Smooth muscle cell of the brain vasculature (primary cell): Measurements from ENCODE around the gene CDH23.

Experiments
- DNase-seq: peaks from one replicate; pipeline ENCODE4 v3.0.0-alpha.2; 2012; ENCODE audit warnings: low read depth, low spot score

The CDH23 gene

GRCh38 chr10:71722849-71723248 is 326.1 kb downstream of the CDH23 start:
- no peak for DNase-seq

DNA sequence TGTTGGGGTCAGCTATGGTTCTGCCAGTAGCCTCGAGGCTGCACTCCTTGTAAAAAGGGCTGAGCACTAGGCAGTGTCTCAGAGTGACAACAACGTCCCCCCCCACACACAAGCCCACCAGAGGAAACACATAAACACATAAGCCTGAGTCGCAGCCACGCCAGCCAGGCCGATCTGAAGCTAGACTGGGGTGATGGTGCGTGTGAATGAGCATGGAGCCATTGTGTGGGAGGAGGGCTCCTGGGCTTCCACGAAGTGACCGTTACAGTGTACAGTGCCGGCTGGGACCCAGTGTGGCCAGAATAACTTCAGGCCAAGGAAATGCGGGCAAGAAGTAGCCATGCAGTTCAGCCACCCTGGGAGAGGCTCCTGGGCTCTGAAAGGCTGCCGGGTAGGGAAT is 326.6 kb downstream of the CDH23 start:
- DNase-seq: no peak

GRCh38 chr10:71724539-71724938 is 327.8 kb downstream of the CDH23 start:
- no peak for DNase-seq

DNA sequence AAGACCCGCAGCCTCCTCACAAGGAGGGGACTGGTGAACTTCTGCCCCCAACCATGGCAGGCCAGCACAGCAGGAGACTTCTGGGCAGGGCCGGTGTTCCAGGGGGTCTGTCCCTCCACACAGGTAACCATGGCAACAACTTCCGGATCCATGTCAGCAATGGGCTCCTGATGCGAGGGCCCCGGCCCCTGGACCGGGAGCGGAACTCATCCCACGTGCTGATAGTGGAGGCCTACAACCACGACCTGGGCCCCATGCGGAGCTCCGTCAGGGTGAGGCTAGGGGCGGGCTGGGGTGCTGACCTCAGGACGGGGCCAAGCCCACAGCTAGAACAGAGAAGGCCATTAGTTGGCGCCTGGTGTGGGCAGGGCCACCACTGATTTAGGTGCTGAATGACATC is 328.5 kb downstream of the CDH23 start:
- no peak for DNase-seq

- no peak for DNase-seq
Measured at GRCh38 chr10:71725998-71726579, 329.4 kb downstream of the CDH23 start.

DNA sequence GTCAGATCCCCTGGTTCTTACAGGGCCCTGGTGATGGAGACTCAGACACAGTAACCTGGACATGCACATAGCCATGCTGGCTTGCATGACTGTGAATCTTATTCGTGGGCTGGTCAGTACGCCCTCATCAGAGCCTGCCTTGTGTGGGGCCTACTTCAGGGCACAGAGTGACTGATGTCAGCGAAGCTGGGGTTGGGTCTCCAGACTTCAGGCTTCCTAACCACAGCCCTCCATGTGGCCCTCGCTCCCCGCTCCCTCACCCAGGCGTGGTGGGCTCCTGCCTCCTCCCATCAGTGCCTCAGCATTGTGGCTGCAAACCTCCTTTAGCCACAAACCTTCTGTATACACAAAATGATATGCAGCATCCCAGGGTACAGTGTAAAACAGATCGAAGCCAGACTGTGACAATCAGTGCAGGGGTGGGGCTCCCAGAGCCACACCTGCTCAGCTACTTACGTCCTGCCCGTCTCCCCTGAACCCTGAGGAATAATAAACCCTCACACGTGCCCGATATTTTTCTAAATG is 329.9 kb downstream of the CDH23 start:
- DNase-seq: no peak

DNA sequence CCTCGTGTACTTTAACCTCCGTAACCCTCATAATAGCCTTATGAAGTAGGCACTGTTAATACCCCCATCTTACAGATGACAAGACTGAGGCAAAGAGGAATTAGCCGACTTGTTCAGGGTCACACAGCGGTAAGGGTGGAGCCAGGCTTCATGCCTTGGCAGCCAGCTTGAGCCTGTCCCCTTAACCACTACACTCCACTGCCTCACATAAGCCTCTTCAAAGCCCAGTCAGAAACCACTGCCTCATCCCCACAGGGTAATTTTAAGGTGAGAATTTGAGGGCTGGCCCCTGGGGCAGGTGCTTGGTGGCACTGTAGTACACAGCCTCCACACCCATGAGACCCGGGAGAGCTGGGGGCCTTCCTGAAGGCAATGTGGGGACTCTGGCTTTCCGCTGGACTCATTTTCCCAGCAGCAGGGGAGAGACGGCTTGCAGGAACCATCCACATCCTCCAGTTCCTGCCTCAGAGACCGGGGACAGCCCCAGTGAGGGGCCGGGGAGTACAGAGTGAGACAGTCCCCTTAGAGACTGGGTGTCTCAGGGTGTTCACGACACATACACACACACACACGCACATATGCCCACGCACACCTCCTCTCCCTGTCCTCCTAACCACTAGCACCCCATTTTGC is 330.5 kb downstream of the CDH23 start:
- DNase-seq: no peak

GRCh38 chr10:71727738-71728737 is 331.3 kb downstream of the CDH23 start:
- DNase-seq: no peak

- no peak for DNase-seq
Measured at GRCh38 chr10:71729161-71729636, 332.5 kb downstream of the CDH23 start.

GRCh38 chr10:71731791-71732190 is 335.1 kb downstream of the CDH23 start:
- no peak for DNase-seq

- no peak for DNase-seq
Measured at GRCh38 chr10:71734797-71735196, 338.1 kb downstream of the CDH23 start.

- no peak for DNase-seq
Measured at GRCh38 chr10:71735709-71736569, 339.2 kb downstream of the CDH23 start.

- no peak for DNase-seq
Measured at GRCh38 chr10:71736570-71736952, 339.8 kb downstream of the CDH23 start.

- DNase-seq: no peak
Measured at GRCh38 chr10:71737001-71737833, 340.5 kb downstream of the CDH23 start.

GRCh38 chr10:71737834-71738197 is 341.1 kb downstream of the CDH23 start:
- no peak for DNase-seq

- no peak for DNase-seq
Measured at GRCh38 chr10:71739358-71739900, 342.7 kb downstream of the CDH23 start.

DNA sequence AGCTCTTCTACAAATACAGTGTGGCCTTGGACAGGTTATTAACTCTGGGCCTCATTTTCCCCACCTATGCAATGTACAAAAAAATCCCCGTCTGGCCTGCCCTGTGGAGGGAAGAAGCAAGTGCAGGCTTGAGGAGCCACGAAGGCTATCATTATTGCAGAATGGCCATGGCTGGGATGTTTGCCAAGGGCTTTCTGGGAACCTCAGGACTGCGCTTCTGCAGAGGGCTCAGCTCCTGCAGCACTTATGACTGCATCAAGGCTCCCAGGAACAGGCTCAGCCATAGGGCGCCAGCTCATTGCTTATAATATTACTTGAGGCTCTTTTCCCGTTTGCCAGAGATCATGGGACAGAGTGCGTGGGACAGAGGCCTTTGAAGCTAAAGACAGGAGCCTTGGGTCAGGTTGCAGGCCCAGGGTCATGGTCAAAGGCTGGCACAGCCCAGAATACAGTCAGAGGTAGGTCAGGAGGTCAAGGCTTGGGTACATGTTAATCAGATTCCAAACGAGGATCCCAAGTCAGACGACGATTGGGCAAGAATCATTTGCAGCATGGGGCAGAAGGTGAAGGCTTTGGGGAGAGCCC is 343.4 kb downstream of the CDH23 start:
- DNase-seq: no peak

DNA sequence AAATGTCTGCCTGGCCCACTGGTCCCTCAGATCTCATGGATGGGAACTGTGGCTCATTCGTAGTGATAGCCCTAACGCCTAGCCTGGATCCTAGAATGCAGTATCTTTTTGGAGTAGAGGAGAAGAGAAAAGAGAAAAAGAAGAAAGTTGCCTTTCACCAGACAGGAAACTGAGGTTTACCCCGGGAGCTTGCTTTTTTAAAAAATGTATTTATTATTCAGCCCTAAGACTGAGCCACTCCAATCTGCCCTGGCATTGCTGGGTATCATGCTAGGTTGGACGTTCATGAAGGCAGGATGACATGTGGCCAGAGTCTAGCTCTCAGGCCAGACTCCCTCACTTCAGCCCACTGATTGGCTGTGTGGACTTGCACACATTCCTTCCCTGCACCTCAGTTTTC is 344.3 kb downstream of the CDH23 start:
- no peak for DNase-seq

- DNase-seq: no peak
Measured at GRCh38 chr10:71741671-71742070, 345.0 kb downstream of the CDH23 start.
